ENCODE measurements around the gene TRAPPC1.

The TRAPPC1 gene

GRCh38 chr17:7940743-7941142, 9.0 kb upstream of the TRAPPC1 start:
- no peak for DNase-seq (ENCODE audit: low read depth in 2 of 2)

DNA sequence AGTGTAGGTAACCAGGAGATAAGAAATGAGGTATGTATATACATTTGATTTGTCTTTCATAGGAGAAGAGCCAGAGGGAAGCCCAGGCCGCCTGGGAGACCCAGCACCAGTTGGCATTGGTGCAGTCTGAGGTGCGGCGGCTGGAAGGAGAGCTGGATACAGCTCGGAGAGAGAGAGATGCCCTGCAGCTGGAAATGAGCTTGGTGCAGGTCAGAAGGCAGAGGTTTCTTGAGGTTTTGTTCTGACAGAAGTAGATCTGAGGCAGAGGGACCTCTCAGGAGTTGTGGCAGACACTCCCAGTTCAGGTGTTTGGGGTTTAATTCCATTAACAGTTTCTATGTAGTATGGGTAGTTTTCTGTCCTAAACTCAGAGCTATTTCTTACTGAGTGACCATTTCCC, 8.3 kb upstream of the TRAPPC1 start:
- no peak for DNase-seq (ENCODE audit: low read depth in 2 of 2)

- no peak for DNase-seq (ENCODE audit: low read depth in 2 of 2)
Measured at GRCh38 chr17:7935859-7936258, 4.1 kb upstream of the TRAPPC1 start.

DNA sequence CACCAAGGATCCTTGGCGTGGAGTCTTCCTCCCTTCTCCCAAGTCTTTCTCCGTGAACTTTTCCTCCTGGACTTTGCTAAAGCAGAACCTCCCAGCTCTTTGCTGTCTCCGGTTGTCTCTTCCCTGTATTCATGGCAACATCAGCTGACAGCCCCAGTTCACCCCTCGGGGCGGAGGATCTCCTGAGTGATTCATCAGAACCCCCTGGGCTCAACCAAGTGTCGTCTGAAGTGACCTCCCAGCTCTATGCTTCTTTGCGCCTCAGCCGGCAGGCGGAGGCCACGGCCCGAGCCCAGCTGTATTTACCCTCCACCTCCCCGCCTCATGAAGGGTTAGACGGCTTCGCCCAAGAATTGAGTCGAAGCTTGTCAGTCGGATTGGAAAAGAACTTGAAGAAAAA, 1.2 kb upstream of the TRAPPC1 start:
- DNase-seq (ENCODE audit: low read depth in 2 of 2) = no peak

DNA sequence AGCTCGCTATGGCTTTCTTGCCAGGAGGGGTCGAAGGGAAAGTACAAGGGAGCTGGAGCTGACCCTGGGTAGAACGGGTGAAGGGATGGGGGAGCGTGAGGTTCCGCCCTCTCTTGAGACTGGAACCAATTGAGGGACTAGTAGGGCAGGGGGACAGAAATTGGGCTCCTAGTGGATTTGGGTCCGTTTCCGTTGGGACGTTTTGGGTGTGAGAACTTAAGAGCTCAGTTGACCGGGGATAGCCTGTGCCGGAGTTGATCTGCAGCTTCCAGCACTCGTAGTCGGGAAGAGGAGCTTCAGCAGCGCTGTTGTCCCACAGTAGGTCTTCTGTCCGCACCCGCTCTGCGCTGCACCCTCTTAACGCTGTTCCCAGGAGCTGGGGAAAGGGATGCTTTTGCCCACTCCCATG, 741 bp upstream of the TRAPPC1 start:
- DNase-seq (ENCODE audit: low read depth in 2 of 2) = no peak

GRCh38 chr17:7930841-7931631, 710 bp downstream of the TRAPPC1 start:
- no peak for DNase-seq (ENCODE audit: low read depth in 2 of 2)

- DNase-seq (ENCODE audit: low read depth in 2 of 2) = peak; percentile 36 to 46
Measured at GRCh38 chr17:7929158-7930023, 2.4 kb downstream of the TRAPPC1 start, which contains the start of gene KCNAB3. Gene KCNAB3 (minus strand): TSS chr17:7929856. CDS start chr17:7929435, 421 bp downstream.

DNA sequence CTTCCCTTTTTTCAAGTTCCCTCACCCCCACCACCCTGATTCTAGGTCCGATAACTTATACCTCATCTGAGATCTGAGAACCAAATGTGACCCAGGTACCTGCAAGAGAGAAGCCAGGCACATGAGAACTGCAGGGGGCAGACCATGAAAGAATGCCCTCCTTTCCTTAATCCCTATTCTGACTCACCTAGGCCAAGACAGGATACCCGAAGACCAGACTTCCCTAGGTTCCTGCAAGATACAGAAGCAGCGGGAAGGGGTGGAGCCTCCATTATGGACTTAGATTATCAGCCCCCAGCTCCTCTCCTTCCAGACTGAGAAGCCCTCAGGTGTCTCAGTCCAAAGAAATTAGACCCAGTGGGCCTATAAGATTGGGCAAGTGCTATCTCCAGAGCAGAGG, 4.2 kb downstream of the TRAPPC1 start:
- no peak for DNase-seq (ENCODE audit: low read depth in 2 of 2)

- DNase-seq (ENCODE audit: low read depth in 2 of 2) = peak; percentile 68 to 70
Measured at GRCh38 chr17:7922845-7923628, 8.7 kb downstream of the TRAPPC1 start.

DNA sequence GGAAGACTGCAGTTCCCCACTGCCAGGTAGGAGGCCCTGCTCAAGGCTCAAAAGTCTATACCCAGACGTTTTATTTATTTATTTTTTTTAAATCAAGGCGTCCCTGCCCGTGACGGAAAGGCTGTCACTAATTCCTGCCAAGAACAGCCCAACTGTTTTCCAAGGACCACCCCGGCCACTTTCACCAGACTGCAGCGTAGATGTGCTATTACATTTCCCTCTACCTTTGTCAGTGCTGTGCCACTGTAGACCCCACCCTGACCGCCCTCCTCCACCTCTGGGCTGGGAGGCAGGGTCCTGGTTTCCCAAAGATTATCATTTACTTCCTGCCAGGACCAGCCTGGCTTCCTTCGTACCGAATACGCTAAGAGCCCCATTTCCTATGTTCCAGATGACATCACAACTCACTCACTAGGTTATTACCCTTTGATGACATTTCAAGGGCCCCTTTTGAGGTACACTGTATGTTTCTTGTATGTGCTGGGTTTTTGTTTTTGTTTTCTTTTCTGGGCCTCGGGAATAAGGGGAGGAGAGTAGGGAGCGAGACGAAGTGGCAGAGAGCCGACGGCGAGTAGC, 9.4 kb downstream of the TRAPPC1 start:
- no peak for DNase-seq (ENCODE audit: low read depth in 2 of 2)

GRCh38 chr17:7916808-7917207, 14.9 kb downstream of the TRAPPC1 start:
- DNase-seq (ENCODE audit: low read depth in 2 of 2) = no peak

- no peak for DNase-seq (ENCODE audit: low read depth in 2 of 2)
Measured at GRCh38 chr17:7916385-7916682, 15.4 kb downstream of the TRAPPC1 start.

DNA sequence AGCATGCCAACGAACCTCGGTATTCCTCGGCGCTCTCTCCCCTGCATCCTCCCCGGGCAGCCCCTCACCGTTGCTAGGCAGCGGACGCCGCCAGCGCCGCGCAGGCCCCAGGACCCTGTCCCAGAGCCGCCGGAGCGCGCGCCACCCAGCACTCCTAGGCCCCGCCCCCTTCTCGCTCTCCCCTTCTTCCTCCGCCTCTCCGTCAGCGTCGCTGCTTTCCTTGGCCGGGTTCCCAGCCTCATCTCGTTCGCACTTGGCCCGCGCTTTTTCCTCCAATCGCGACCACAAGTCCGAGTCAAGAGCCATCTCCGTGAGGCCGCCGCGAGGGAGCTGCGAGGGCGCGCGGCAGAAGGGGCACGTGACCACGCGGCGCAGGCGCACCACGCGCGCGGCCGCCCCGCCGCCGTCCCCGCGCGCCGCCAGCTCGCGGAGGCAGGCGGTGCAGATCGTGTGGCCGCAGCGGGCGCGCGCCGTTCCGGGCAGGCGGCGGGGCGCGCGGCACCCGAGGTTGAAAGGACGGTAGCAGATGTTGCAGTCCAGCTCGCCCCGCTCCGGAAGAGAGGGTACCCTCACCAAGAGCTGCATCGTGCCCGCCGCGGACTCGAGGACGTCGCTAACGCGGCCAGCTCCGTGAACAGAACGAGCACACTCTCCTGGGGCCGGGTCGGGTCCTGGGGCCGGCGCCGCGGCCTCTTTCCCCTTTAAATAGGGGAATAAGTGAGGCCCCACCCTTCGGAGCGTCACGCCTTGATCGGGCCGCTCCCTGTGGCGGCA, 15.9 kb downstream of the TRAPPC1 start, which contains the start of gene RNF227:
Gene RNF227, minus strand, starts transcription at position 679 of the 774 bp plus-strand sequence. Its CDS starts 94 bp downstream, at position 585.
- peak; percentile 96 for DNase-seq (ENCODE audit: low read depth in 2 of 2)

- no peak for DNase-seq (ENCODE audit: low read depth in 2 of 2)
Measured at GRCh38 chr17:7915179-7915610, 16.6 kb downstream of the TRAPPC1 start.

DNA sequence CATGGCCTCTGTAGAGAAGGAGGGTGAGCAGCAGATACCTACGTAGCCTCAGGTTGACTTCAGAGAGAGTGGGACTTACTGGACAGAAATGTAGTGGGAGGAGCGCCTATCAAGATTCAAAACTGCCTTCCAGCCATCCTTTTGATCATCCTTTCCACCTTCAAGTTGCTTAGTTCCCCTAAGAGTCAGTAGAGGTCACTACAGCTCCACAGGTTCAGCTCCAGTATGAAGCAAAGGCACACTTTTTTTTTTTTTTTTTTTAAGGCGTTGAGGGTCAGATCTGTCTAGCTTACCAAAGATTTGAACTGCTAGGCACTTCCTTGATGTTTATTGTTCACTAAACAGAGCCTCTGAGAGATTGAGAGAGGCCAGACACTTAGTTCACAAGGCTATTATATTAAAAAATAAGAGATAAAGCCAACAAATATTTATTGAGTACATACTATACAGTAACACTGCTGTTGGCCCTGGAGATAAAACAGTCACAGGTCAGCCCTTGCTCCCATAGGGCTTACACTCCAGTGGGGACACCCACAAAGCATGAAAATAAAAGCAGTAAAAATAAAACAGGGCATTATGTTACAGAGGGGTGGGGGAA, 18.7 kb downstream of the TRAPPC1 start:
- DNase-seq (ENCODE audit: low read depth in 2 of 2) = peak; percentile 49 to 52

GRCh38 chr17:7911116-7911515, 20.6 kb downstream of the TRAPPC1 start:
- DNase-seq (ENCODE audit: low read depth in 2 of 2) = no peak

- no peak for DNase-seq (ENCODE audit: low read depth in 2 of 2)
Measured at GRCh38 chr17:7910711-7911110, 21.0 kb downstream of the TRAPPC1 start.

DNA sequence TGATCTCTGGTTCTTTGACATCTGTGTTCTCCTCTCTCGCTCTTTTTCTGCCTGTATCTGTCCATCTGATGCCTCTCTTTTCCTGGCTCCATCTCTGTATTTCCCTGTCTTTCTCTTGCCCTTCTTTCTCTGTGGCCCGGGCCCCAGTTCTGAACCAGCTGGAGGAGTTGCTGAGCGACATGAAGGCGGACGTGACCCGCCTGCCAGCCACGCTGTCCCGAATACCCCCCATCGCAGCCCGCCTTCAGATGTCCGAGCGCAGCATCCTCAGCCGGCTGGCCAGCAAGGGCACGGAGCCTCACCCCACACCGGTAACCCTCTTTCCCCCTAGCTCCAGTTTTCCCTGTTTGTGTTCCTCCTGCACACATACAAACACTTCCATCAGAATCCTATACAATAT, 21.5 kb downstream of the TRAPPC1 start:
- no peak for DNase-seq (ENCODE audit: low read depth in 2 of 2)

DNA sequence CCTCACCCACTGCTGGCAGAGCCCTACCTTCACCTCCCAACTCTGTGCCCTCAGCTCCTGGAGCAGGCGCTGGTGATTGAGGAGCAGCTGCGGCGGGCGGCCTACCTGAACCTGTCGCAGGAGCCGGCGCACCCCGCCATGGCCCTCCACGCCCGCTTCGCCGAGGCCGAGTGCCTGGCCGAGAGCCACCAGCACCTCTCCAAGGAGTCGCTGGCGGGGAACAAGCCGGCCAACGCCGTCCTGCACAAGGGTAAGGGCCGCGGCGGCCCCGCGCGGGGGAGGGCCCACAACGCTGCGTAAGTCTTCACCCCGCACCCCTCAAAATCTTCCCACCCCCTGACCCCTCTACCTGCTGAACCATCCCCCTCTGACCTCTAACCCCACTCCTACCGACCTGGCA, 22.7 kb downstream of the TRAPPC1 start:
- no peak for DNase-seq (ENCODE audit: low read depth in 2 of 2)
